Activated gamma-delta T cell treated with anti-CD3 and anti-CD28 coated beads, Interleukin-2, amount 50 U/mL, for 16 hours (primary cell): ENCODE results near the gene MMD2.

Source experiments
- DNase-seq: peaks from one replicate; pipeline ENCODE4 v3.0.0-alpha.2; 2020; ENCODE audit warnings: low read depth

Gene MMD2

GRCh38 chr7:4868493-4868892, 90.5 kb downstream of the MMD2 start:
- no peak for DNase-seq

GRCh38 chr7:4866528-4867496, 92.2 kb downstream of the MMD2 start:
- no peak for DNase-seq

GRCh38 chr7:4862156-4862555, 96.8 kb downstream of the MMD2 start:
- DNase-seq = no peak

GRCh38 chr7:4861673-4862072, 97.3 kb downstream of the MMD2 start, which contains the start of gene PAPOLB:
Gene PAPOLB (minus strand): TSS chr7:4862030. CDS start chr7:4861810, 220 bp downstream.
- DNase-seq = no peak

- no peak for DNase-seq
Observed at GRCh38 chr7:4861227-4861626, 97.8 kb downstream of the MMD2 start.

GRCh38 chr7:4857189-4857588, 101.8 kb downstream of the MMD2 start:
- DNase-seq = no peak

- DNase-seq = no peak
Observed at GRCh38 chr7:4856336-4857057, 102.5 kb downstream of the MMD2 start.
